Measurements from ENCODE around the gene FAM227B.

Gene FAM227B

DNA sequence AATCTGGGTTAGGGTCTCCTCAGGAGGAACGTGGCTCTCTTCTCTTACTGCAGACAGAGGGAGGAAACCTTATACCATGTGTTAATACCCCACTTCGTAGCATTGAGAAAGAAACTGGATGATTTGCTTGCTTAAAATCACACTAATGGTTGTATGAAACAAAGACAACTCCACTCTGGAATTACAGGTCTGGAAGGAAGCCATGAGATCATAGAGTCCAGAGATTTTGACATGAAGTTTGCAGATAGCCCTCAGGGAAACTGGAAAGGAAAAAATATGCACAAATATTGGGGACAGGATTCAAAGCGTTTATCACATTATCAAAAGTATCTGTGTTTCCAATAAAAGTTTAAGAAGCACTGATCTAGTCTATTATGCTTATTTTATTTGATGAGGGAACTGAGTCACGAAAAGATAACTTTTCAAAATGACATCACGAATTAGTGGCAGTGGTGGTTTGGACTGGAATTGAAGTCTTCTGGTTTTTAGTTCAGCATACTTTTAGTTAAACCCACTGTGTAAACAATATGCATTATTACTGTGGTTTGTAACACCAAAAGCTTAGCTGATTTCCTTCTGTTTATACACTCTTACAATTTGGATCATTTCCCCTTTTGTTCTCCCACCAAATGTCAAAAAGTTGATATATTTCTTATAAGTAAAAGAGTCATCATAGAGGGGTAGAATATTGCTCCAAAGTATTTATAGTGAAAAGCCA lies 180.8 kb downstream of the FAM227B start:
- H3K4me3 ChIP-seq (ENCODE audit: low read depth, low read length): no peak overlapping the region

DNA sequence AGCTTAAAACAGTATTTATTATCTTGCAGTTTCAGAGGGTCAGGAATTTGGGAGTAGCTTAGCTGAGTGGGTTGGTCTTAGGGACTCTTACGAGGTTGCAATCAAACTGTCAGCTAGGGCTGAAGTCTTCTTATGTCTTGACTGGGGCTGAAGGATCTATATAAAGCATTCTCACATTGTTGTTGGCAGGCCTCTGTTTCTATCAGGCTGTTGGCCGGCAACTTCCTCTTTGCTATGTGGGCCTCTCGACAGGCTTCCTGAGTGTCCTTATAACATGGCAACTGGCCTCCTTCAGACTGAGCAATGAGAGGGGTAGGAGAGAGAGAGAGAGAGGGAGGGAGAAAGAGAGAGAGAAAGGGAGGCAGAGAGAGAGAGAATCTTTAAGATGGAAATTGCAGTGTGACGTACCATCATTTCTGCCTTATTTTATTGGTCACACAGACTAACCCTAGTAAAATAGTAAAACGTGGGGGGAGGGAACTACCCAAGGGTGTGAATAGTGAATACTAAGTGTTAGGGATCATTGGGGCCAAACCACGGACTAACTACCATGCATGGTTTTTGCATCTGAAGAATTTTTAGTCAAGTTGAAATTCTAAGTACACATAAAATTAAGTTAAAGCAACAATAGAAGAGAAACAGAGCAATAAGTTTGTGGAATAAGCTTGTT lies 181.5 kb downstream of the FAM227B start:
- H3K4me3 ChIP-seq (ENCODE audit: low read depth, low read length): no peak overlapping the region
- TF ChIP-seq, protein P1, sequence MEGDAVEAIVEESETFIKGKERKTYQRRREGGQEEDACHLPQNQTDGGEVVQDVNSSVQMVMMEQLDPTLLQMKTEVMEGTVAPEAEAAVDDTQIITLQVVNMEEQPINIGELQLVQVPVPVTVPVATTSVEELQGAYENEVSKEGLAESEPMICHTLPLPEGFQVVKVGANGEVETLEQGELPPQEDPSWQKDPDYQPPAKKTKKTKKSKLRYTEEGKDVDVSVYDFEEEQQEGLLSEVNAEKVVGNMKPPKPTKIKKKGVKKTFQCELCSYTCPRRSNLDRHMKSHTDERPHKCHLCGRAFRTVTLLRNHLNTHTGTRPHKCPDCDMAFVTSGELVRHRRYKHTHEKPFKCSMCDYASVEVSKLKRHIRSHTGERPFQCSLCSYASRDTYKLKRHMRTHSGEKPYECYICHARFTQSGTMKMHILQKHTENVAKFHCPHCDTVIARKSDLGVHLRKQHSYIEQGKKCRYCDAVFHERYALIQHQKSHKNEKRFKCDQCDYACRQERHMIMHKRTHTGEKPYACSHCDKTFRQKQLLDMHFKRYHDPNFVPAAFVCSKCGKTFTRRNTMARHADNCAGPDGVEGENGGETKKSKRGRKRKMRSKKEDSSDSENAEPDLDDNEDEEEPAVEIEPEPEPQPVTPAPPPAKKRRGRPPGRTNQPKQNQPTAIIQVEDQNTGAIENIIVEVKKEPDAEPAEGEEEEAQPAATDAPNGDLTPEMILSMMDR (IDR thresholded peaks at IDR 0.05; ENCODE audit: borderline replicate concordance, insufficient read depth, low read depth, low read length): no peak

More for the DNA sequence above, 180.8 kb downstream of the FAM227B start:
- TF ChIP-seq, protein P1 (IDR thresholded peaks at IDR 0.05; ENCODE audit: borderline replicate concordance, insufficient read depth, low read depth, low read length): no peak

DNA sequence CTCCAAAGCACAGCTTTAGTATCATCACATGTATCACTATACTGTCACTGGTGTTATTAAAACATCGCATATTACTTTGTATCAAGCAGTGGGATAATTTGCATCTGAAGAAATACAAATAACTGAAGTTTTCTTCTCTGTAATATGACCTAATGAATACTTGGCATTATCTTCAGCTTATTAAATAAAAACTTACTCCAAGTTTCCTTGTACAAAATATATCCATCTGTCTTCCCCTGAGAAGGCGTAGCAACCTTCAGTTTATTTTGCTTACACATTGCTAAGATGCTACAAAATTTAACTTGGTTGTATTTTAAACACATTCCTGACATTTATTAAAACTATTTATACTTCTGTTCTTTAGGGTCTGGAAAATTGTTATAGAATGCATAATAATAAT lies 183.9 kb downstream of the FAM227B start:
- no peak overlapping the region for H3K4me3 ChIP-seq (ENCODE audit: low read depth, low read length)
- TF ChIP-seq, protein P1 (IDR thresholded peaks at IDR 0.05; ENCODE audit: borderline replicate concordance, insufficient read depth, low read depth, low read length): no peak

DNA sequence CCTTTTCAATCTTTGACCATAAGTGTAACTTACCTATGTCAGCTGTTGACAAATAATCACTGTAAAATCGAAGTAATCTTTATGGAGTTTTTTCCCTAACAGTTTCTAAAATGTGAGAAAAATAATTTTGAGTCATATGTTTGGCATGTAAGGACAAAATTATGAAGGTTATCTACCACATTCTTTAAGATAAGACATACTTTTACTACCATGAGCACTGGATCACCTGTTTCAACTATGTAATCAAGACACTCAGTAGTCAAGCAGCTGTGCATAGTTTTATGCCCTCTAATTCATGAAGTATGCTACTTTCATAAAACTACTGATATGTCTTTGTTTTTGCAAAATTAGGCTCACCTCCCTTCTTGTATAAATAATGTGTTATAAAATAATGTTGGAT lies 185.4 kb downstream of the FAM227B start:
- no peak overlapping the region for H3K4me3 ChIP-seq (ENCODE audit: low read depth, low read length)
- TF ChIP-seq, protein P1 (IDR thresholded peaks at IDR 0.05; ENCODE audit: borderline replicate concordance, insufficient read depth, low read depth, low read length): no peak

DNA sequence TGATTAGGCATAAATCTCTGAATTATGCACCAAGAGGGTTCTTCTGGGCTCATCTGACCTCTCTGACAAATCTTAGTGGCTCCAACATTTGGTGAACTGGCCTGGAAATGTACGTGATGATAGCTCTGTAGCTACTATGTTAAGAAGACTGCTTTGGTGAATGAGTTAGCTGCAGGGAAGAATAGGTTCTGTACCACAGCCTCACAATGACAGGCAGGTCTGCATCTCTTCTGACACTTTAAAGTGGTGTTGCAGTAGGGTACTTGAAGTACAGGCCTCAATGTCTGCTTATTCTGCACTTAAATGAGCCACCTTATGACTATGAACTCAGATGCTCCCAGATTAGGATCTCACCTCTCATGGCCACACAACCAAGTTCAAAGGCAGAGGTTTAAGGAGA lies 190.6 kb downstream of the FAM227B start:
- H3K4me3 ChIP-seq (ENCODE audit: low read depth, low read length): no peak overlapping the region
- TF ChIP-seq, protein P1 (IDR thresholded peaks at IDR 0.05; ENCODE audit: borderline replicate concordance, insufficient read depth, low read depth, low read length): no peak

DNA sequence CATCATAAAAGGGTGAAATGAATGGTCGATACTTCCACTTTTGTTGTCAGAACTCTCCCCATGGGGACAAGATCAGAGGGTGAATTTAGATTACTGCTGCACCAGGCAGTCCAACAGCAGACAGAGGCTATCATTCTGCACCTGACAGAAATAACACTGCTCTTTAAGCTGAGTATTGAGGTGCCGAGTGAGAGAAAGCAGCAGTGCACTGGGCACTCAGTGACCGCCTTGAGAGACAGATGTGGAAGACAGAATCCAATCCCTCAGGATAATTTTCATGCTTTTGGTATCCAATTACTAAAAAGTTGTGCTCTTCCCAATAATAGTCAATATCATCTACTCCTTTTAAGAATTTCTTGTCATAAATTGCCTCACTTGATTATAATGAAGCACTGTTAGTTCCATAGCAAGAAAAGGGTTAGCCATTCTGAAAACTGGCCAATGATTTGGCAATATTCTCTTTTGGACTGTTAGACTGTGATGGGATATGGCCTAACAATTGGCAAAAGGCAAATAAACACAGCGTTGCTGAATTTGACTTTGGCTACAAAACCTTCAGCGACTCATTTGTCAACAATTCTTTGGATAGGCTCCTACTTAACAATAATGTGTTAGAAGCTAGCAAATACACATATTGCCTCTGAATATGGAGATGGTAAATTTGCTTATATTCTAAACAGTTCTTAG lies 192.1 kb downstream of the FAM227B start:
- no peak overlapping the region for H3K4me3 ChIP-seq (ENCODE audit: low read depth, low read length)
- TF ChIP-seq, protein P1 (IDR thresholded peaks at IDR 0.05; ENCODE audit: borderline replicate concordance, insufficient read depth, low read depth, low read length): no peak
